GM12878 (cell line): ENCODE measurements around the gene IFNA8. TPM values are rescaled to one million over a fixed set of nuclear protein-coding genes. Genes with fewer than 3 reads are reported as not detected.
A peak's percentile ranks its signal among the peaks of the same experiment; 100 is the strongest.

Source experiments
- ATAC-seq: fragments of 200-7000 bp; cut with Tn5 transposase; 3 replicates; pipeline ENCODE4 v1.9.1; 2020; ENCODE audit warnings: mild to moderate bottlenecking, moderate library complexity
- BruUV-seq: library from RNA; stranded (reverse); fragments of 400-500 nt; replicated peaks from 2 replicates; lab custom pipeline; 2021; lab: Mats Ljungman, UMichigan
- CTCF ChIA-PET: fragments of 300-600 bp; sonication (Branson Sonifier 250); formaldehyde crosslinking; extraction: SDS; loops from one replicate; lab custom pipeline; 2021; ENCODE audit warnings: inconsistent platforms; lab: Yijun Ruan, JAX
- POLR2A ChIA-PET: fragments of 350-600 bp; formaldehyde crosslinking; extraction: SDS; loops from one replicate; lab custom pipeline; 2021; ENCODE audit warnings: inconsistent platforms; lab: Charles Lee
- RAD21 ChIA-PET: fragments of 300-600 bp; sonication (Branson Sonifier 250); formaldehyde crosslinking; loops from one replicate; lab custom pipeline; 2023; ENCODE audit warnings: antibody characterized with exemption; ENCODE audit not compliant: unreplicated experiment; lab: Charles Lee
- SMC1A ChIA-PET: fragments of 300-600 bp; sonication (Branson Sonifier 250); formaldehyde crosslinking; loops from one replicate; lab custom pipeline; 2023; ENCODE audit not compliant: unreplicated experiment, uncharacterized antibody; lab: Charles Lee
- DNase-seq: peaks from one replicate; pipeline ENCODE4 v3.0.0-alpha.2; 2011; ENCODE audit warnings: low read depth, low spot score
- FAIRE-seq: peaks from 3 replicates; lab custom pipeline; 2011; peaks lifted over from hg19 to GRCh38; lab: Jason Lieb, UNC
- H2AFZ ChIP-seq: 2 replicates; pipeline ENCODE4 v1.6.0; 2011; ENCODE audit warnings: low read depth, low read length, control low read depth; ENCODE audit not compliant: control insufficient read depth
- H3K27ac ChIP-seq: 2 replicates; pipeline ENCODE4 v1.5.1; 2011; ENCODE audit warnings: control low read depth; ENCODE audit not compliant: control insufficient read depth, insufficient read depth
- H3K27me3 ChIP-seq, 2 experiments: replicated peaks in 1 of 2; 2 replicates each; pipeline versions ENCODE4 v1.6.0 to v1.6.1; 2011; ENCODE audit warnings: low read length in 1 of 2; ENCODE audit not compliant: control insufficient read depth in 2 of 2, insufficient read depth in 2 of 2
- H3K36me3 ChIP-seq, 2 experiments: 2 replicates each; pipeline ENCODE4 v1.5.1; 2011; ENCODE audit warnings: low read length in 1 of 2; ENCODE audit not compliant: control insufficient read depth in 2 of 2, insufficient read depth in 2 of 2
- H3K4me1 ChIP-seq: 2 replicates; pipeline ENCODE4 v1.6.1; 2011; ENCODE audit warnings: mild to moderate bottlenecking, low read length, moderate library complexity, mixed read lengths; ENCODE audit not compliant: control insufficient read depth, insufficient read depth
- H3K4me2 ChIP-seq: 2 replicates; pipeline ENCODE4 v1.6.0; 2011; ENCODE audit warnings: control low read depth; ENCODE audit not compliant: control insufficient read depth, insufficient read depth
- H3K4me3 ChIP-seq: fragments of 200-600 bp; sonication (generic); 2 replicates; pipeline ENCODE4 v1.5.1; 2016
- H3K79me2 ChIP-seq: 2 replicates; pipeline ENCODE4 v1.6.0; 2011; ENCODE audit warnings: low read length; ENCODE audit not compliant: control insufficient read depth, insufficient read depth
- H3K9ac ChIP-seq: 2 replicates; pipeline ENCODE4 v1.8.0; 2011; ENCODE audit warnings: low read length, control low read depth, mixed read lengths; ENCODE audit not compliant: control insufficient read depth, insufficient read depth
- H3K9me3 ChIP-seq: replicated peaks from 3 replicates; pipeline ENCODE4 v1.5.1; 2011; ENCODE audit warnings: mild to moderate bottlenecking, low read length; ENCODE audit not compliant: control insufficient read depth, insufficient read depth
- H4K20me1 ChIP-seq: 2 replicates; pipeline ENCODE4 v1.6.0; 2011; ENCODE audit not compliant: control insufficient read depth, insufficient read depth
- BCL3 ChIP-seq: IDR thresholded peaks from 2 replicates; pipeline ENCODE4 v1.6.1; 2011; ENCODE audit warnings: borderline replicate concordance, low read depth, mild to moderate bottlenecking, moderate library complexity, low read length; ENCODE audit not compliant: insufficient read depth, poor library complexity, severe bottlenecking
- CTCF ChIP-seq, 3 experiments: IDR thresholded peaks in 2 of 3; conservative IDR thresholded peaks in 1 of 3; 2 replicates each; pipeline ENCODE4 v1.5.1; 2011; ENCODE audit warnings: low read depth in 3 of 3, low read length in 3 of 3, mild to moderate bottlenecking in 3 of 3, control low read depth in 2 of 3, moderate library complexity in 2 of 3, inconsistent platforms in 1 of 3, mixed read lengths in 1 of 3; ENCODE audit not compliant: control insufficient read depth in 2 of 3, insufficient read depth in 1 of 3; ENCODE audit errors: extremely low read depth in 1 of 3
- NFYB ChIP-seq: IDR thresholded peaks from 2 replicates; pipeline ENCODE4 v1.6.1; 2011; ENCODE audit warnings: low read depth, mild to moderate bottlenecking, low read length, improper control_type of control experiment, moderate library complexity; ENCODE audit not compliant: insufficient read depth
- PAX5 ChIP-seq: IDR thresholded peaks from 2 replicates; pipeline ENCODE4 v1.6.1; 2011; ENCODE audit warnings: low read depth, low read length, borderline replicate concordance
- YY1 ChIP-seq: IDR thresholded peaks from 2 replicates; pipeline ENCODE4 v1.6.1; 2011; ENCODE audit warnings: low read depth, mild to moderate bottlenecking, low read length
- ZNF384 ChIP-seq: IDR thresholded peaks from 2 replicates; pipeline ENCODE4 v1.6.1; 2012; ENCODE audit warnings: low read depth, mild to moderate bottlenecking, low read length, improper control_type of control experiment, borderline replicate concordance
- ZNF687 ChIP-seq: fragments of 450-650 bp; IDR thresholded peaks from 2 replicates; pipeline ENCODE4 v1.6.1; 2017; ENCODE audit warnings: mild to moderate bottlenecking, moderate library complexity
- WGBS: methylation state at CpG from one replicate; pipeline ENCODE4 v1.1.6; 2016; ENCODE audit warnings: low lambda C conversion rate; ENCODE audit not compliant: insufficient replicate concordance, insufficient coverage; ENCODE audit errors: missing lambda C conversion rate; 5-methylcytosine and 5-hydroxymethylcytosine counted together
- in situ Hi-C: fragments of 300-500 bp; cut with MboI; formaldehyde crosslinking; loops from 9 replicates; pipeline ENCODE4 v1.14.3; 2018; ENCODE audit warnings: mixed read lengths
- intact Hi-C: fragments of 100-400 bp; cut with micrococcal nuclease; formaldehyde crosslinking; loops from one replicate; pipeline ENCODE4 v1.14.2; 2022; ENCODE audit not compliant: unreplicated experiment
- polyA plus RNA-seq, 11 experiments: library from polyadenylated mRNA; depleted of rRNA in 4 of 11; unstranded in 6 of 11; stranded (reverse) in 5 of 11; fragments of >200 nt; fragmentation: Nextera tagmentation in 4 of 11; fragmentation: Illumina TruSeq in 1 of 11; extraction: Ambion mirVana in 4 of 11; extraction: Trizol in 1 of 11; gene quantifications; 1 replicate in 1 of 11; 2 replicates in 10 of 11; pipeline versions ENCODE4 v1.2.1 to v1.2.3, GENCODE V29; 2011 to 2016; ENCODE audit warnings: inconsistent platforms in 2 of 11, missing spikeins in 2 of 11, low read depth in 1 of 11
- total RNA-seq, 4 experiments: library from RNA; depleted of rRNA in 3 of 4; stranded (reverse); fragments of >200 nt in 3 of 4; fragmentation: Illumina TruSeq in 1 of 4; extraction: Trizol in 1 of 4; gene quantifications; 2 replicates each; pipeline versions ENCODE4 v1.2.1 to v1.2.3, GENCODE V29; 2013 to 2021

The IFNA8 gene
- total and polyA plus RNA-seq, 10 of the 15 experiments (the other 5 are each of a cell fraction or from before 2014, with no cell fraction given), result not detected

- no peak for TF ChIP-seq ZNF687
- TF ChIP-seq, all 136 proteins: peak for 2
Observed at GRCh38 chr9:21412107-21412506, 3.2 kb downstream of the IFNA8 start (continued).

DNA sequence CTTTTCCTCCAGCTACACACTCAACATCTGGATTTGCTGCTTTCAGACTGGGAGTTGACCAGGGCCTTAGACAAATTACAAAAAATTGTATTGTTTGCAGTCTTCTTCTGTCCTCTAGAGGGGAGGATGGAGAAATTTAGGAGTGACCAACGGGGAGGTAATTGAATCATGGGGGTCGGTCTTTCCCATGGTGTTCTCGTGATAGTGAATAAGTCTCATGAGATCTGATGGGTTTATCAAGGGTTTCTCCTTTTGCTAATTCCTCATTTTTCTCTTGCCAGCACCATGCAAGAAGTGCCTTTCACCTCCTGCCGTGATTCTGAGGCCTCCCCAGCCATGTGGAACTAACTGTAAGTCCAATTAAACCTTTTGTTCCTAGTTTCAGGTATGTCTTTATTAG lies 4.2 kb downstream of the IFNA8 start:
- Histone ChIP-seq H3K4me2 (no peak overlapping the region), H3K79me2 (no peaks in the 10 kb centered on the region), H3K36me3 (no peaks in the 10 kb centered on the region), H3K4me3 (no peak overlapping the region), H2AFZ (no peak overlapping the region), H3K9me3 (no peaks in the 10 kb centered on the region), H3K27me3 (no peaks in the 10 kb centered on the region; a peak in 1 of 4 replicates), H3K4me1 (peaks cover 6% of the 10 kb centered on the region; the same call in 1 of the 2 replicates), H3K27ac (no peak overlapping the region), H4K20me1 (no peaks in the 10 kb centered on the region), H3K9ac (no peak overlapping the region)
- RAD21 ChIA-PET, result interaction anchor here (0.8 to 3.6 kb wide), 7 partner anchors 78 to 98 kb away, joined by 3 to 24 read pairs (median 4); partner anchors contain the start of gene KLHL9
- in situ Hi-C loops, result no loop called here
- POLR2A ChIA-PET, result no interaction called here
- DNase-seq (no peak), ATAC-seq (peak; percentile 52), FAIRE-seq (no peak)
- CTCF ChIA-PET, result interaction anchor here (0.7 to 5.9 kb wide), 12 partner anchors 14 to 160 kb away, joined by 3 to 55 read pairs (median 4); no protein-coding TSS in a partner anchor
- intact Hi-C loops, result loop anchor here (1.0 to 5.0 kb wide), 3 partner anchors 87 to 171 kb away; partner anchors contain the start of gene IFNA14
- 45% methylated on average over 4 of the region's 4 CpGs for WGBS
- TF ChIP-seq NFYB, result no peak
- no peak for TF ChIP-seq YY1
- TF ChIP-seq ZNF384, result no peak
- TF ChIP-seq CTCF (IDR thresholded peaks at IDR 0.05 in 2 of 3, conservative IDR thresholded peaks at IDR 0.05 in 1 of 3; ENCODE audit: control insufficient read depth in 2 of 3, extremely low read depth in 1 of 3, insufficient read depth in 1 of 3, low read depth in 3 of 3, low read length in 3 of 3), result peak in 1 of 3 experiments; percentile 13; a peak in 1 of 6 replicates
- TF ChIP-seq PAX5, result no peak
- TF ChIP-seq BCL3, result no peak
- SMC1A ChIA-PET, result interaction anchor here (1.2 to 3.9 kb wide), 6 partner anchors 11 to 91 kb away, joined by 3 to 32 read pairs (median 6); no protein-coding TSS in a partner anchor
- no TSS peak for BruUV-seq
